ENCODE data around the gene GPR32. TPM values are rescaled to one million over a fixed set of nuclear protein-coding genes. Genes with fewer than 3 reads are reported as not detected.

Gene GPR32
- total RNA-seq, 2 experiments from 2014 or later, result not detected

Other genes starting within 250 kb of the GPR32 start
- gene LRRC4B, start 202.0 kb upstream of the GPR32 start, total RNA-seq, result not detected
- gene SYT3, start 130.6 kb upstream of the GPR32 start, total RNA-seq, result under 1 TPM; 0.17 TPM
- 1 to 10 TPM in 1 of 2 experiments, under 1 TPM in 1; 0.75 to 2.0 TPM for gene C19orf81, start 121.0 kb upstream of the GPR32 start, total RNA-seq
- gene SHANK1, start 50.7 kb upstream of the GPR32 start, total RNA-seq, result not detected
- 1 to 10 TPM; 2.4 to 2.7 TPM for gene CLEC11A, start 47.1 kb upstream of the GPR32 start, total RNA-seq
- gene ACP4, start 20.0 kb downstream of the GPR32 start, total RNA-seq, result not detected
- gene KLK1, start 53.3 kb downstream of the GPR32 start, total RNA-seq, result 1 to 10 TPM; 1.4 to 2.7 TPM
- gene KLK15, start 63.1 kb downstream of the GPR32 start, total RNA-seq, result not detected
- gene KLK3, start 84.5 kb downstream of the GPR32 start, total RNA-seq, result not detected
- under 1 TPM in 1 of 2 experiments, not detected in 1; 0.44 TPM for gene KLK2, start 103.0 kb downstream of the GPR32 start, total RNA-seq
- gene KLK4, start 140.9 kb downstream of the GPR32 start, total RNA-seq, result not detected
- gene KLK5, start 182.6 kb downstream of the GPR32 start, total RNA-seq, result not detected
- gene KLK6, start 199.1 kb downstream of the GPR32 start, total RNA-seq, result not detected
- gene KLK7, start 213.5 kb downstream of the GPR32 start, total RNA-seq, result not detected
- gene KLK8, start 231.1 kb downstream of the GPR32 start, total RNA-seq, result not detected
- not detected for gene KLK10, start 249.2 kb downstream of the GPR32 start, total RNA-seq

Data from activated naive CD8-positive, alpha-beta T cell treated with anti-CD3 and anti-CD28 coated beads, Interleukin-2, amount 10 ng/mL, durations not matched to agents 7 days and 5 days (primary cell).